Activated T-cell treated with anti-CD3 and anti-CD28 coated beads for 24 hours (primary cell): ENCODE results near the gene PER1.
"Not testable (repeated sequence)": the region's sequence is repeated elsewhere in the genome, so short reads cannot be mapped to it uniquely, and the experiment has no call there.

ENCODE experiments used
- DNase-seq: peaks from one replicate; pipeline ENCODE4 v3.0.0-alpha.2; 2020; ENCODE audit warnings: low read depth

The PER1 gene

GRCh38 chr17:8152112-8152775 lies at the start of gene PER1:
Gene PER1 (minus strand): TSS chr17:8152404. CDS start chr17:8150706, 1,698 bp downstream.
- peak; percentile 82 for DNase-seq

- no peak for DNase-seq
Observed at GRCh38 chr17:8192070-8192815, 40.0 kb upstream of the PER1 start.

- DNase-seq: no peak
Observed at GRCh38 chr17:8190506-8190905, 38.3 kb upstream of the PER1 start.

GRCh38 chr17:8189711-8190477 lies 37.7 kb upstream of the PER1 start, which contains the start of gene BORCS6:
Gene BORCS6 (minus strand): TSS chr17:8190180. CDS start chr17:8190140, 40 bp downstream.
- DNase-seq: peak; percentile 91

GRCh38 chr17:8189041-8189710 lies 37.0 kb upstream of the PER1 start:
- no peak for DNase-seq

- DNase-seq: no peak
Observed at GRCh38 chr17:8188263-8188839, 36.1 kb upstream of the PER1 start.

GRCh38 chr17:8187517-8188262 lies 35.5 kb upstream of the PER1 start:
- DNase-seq: peak; percentile 91

- DNase-seq: peak; percentile 97
Observed at GRCh38 chr17:8186787-8187516, 34.7 kb upstream of the PER1 start.

- DNase-seq: no peak
Observed at GRCh38 chr17:8186446-8186786, 34.2 kb upstream of the PER1 start.

- DNase-seq: peak; percentile 91
Observed at GRCh38 chr17:8185582-8186445, 33.6 kb upstream of the PER1 start.

GRCh38 chr17:8176998-8177731 lies 25.0 kb upstream of the PER1 start:
- no peak for DNase-seq

- DNase-seq: peak; percentile 83
Observed at GRCh38 chr17:8176197-8176940, 24.2 kb upstream of the PER1 start, which contains the start of gene TMEM107. Gene TMEM107 (minus strand): TSS chr17:8176380. CDS start chr17:8176286, 94 bp downstream.

- DNase-seq: no peak
Observed at GRCh38 chr17:8175795-8176196, 23.6 kb upstream of the PER1 start.

- DNase-seq: no peak
Observed at GRCh38 chr17:8173871-8174322, 21.7 kb upstream of the PER1 start.

GRCh38 chr17:8173056-8173870 lies 21.1 kb upstream of the PER1 start:
- DNase-seq: peak; percentile 74

- not testable (repeated sequence) for DNase-seq
Observed at GRCh38 chr17:8170186-8170585, 18.0 kb upstream of the PER1 start.

GRCh38 chr17:8167526-8167925 lies 15.3 kb upstream of the PER1 start:
- no peak for DNase-seq
